GM10248 (cell line): ENCODE results near the gene THSD7A.

Experiments used
- CTCF ChIA-PET: fragments of 300-600 bp; sonication (Branson Sonifier 250); formaldehyde crosslinking; extraction: SDS; loops from one replicate; lab custom pipeline; 2021; ENCODE audit warnings: antibody characterized with exemption; lab: Yijun Ruan, JAX
- POLR2A ChIA-PET: fragments of 350-650 bp; sonication (Branson Sonifier 250); formaldehyde crosslinking; extraction: SDS; loops from one replicate; lab custom pipeline; 2020; ENCODE audit warnings: antibody characterized with exemption; lab: Yijun Ruan, JAX
- DNase-seq: peaks from one replicate; pipeline ENCODE4 v3.0.0; 2012; ENCODE audit errors: extremely low spot score
- TF ChIP-seq, protein P1 (sequence below): IDR thresholded peaks from 2 replicates; pipeline ENCODE4 v1.5.1; 2012; ENCODE audit warnings: mild to moderate bottlenecking, low read depth; ENCODE audit errors: extremely low read depth, missing control alignments, control extremely low read depth

The THSD7A gene

DNA sequence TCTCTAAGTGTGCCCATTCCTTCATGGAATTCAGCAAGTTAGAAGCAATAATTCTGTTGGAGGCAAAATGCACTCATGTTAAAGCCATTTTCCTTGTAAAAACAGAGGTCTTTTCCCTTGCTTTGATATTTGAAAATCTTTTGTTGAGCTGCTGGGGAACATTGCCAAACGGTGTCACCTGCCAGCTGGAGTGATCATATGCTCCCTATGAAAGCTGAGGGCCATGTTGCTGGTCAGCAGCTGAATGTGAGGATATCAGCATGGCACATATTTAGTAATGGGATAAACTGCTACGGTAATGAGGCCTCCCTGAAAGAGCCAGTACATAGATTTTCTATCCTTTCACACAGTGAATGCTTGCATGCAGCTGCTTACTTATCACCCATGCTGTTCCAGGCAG lies 224.3 kb downstream of the THSD7A start:
- DNase-seq: no peak
- ChIA-PET POLR2A (no interaction called here), CTCF (no interaction called here)
- TF ChIP-seq, protein P1, sequence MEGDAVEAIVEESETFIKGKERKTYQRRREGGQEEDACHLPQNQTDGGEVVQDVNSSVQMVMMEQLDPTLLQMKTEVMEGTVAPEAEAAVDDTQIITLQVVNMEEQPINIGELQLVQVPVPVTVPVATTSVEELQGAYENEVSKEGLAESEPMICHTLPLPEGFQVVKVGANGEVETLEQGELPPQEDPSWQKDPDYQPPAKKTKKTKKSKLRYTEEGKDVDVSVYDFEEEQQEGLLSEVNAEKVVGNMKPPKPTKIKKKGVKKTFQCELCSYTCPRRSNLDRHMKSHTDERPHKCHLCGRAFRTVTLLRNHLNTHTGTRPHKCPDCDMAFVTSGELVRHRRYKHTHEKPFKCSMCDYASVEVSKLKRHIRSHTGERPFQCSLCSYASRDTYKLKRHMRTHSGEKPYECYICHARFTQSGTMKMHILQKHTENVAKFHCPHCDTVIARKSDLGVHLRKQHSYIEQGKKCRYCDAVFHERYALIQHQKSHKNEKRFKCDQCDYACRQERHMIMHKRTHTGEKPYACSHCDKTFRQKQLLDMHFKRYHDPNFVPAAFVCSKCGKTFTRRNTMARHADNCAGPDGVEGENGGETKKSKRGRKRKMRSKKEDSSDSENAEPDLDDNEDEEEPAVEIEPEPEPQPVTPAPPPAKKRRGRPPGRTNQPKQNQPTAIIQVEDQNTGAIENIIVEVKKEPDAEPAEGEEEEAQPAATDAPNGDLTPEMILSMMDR: no peak

DNA sequence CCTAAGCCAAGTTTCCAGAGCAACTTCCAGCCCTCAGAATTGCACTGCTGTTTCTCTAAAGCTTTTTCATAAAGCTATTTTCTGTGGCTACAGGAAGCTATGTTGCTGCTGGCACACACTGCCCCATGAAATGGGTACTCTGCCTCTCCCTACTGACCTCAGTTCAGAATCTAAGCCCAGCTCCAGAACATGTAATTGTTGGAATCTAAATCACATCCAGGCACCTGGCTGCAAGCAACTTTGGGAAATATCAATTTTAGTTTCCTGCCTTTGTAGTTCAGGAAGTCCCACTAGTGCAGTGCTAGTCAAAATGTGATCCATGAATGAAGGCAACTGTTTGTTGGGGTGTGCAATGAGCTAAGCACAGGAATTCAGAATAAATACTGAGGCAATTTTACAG lies 226.2 kb downstream of the THSD7A start:
- DNase-seq: no peak
- TF ChIP-seq, protein P1: no peak
- CTCF ChIA-PET: interaction anchor here (1.0 kb wide), 1 partner anchor 11 kb away, joined by 4 read pairs; no protein-coding TSS in a partner anchor
- POLR2A ChIA-PET: no interaction called here

DNA sequence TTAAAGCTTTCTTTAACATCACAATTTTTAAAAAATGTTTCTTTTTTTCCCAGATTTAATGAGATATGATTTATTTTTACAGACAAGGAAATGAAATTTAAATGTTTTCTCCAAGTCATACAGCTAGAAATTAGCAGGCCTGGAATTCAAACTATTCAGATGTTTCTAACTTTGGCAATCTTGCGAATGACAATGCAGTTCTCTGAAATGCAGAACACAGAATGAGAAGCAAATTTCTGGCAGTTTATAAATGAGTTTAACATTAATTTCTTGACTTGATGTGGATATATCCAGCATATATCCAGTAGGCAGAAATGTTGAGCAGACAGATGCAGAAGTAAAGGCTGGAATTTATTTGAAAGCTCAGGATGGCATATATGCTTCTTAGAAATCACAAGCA lies 227.5 kb downstream of the THSD7A start:
- TF ChIP-seq, protein P1: no peak
- POLR2A ChIA-PET: no interaction called here
- DNase-seq: no peak
- CTCF ChIA-PET: no interaction called here

DNA sequence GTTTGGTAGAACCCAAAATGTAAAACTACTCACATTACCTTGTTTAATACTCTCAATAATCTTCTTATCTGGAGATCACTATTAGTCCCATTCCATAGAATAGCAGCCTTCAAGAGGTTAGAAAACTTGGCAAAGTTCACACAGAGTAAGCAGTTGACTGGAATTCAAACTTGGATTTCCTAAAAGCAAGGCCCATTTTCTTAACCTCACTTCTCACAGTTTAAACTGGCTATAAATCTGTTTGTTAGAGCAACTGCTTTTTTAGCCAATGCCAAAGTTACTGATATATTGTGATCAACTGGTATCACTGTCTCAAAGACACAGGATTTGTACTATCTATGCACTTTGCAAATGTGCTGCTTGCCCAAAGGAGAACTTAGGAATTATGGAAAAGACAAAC lies 230.2 kb downstream of the THSD7A start:
- POLR2A ChIA-PET: no interaction called here

DNA sequence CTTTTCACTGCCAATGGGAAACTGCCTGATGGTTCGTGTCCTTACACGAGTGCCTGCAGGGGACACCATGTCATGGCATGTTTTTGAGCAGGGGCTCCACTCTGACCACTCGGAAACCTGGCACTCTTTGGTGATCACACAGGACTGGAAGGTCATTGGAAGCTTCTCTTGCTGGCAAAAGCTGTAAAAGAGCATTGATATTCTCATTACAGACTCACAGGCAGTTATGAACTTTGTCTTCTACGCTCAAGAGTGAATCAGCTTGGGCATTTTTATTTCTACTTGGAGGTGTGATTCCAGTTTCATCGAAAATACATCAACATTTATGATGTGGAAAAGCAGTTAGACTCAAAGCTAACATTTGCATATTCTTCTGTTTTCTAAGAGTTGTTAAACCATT lies 238.7 kb downstream of the THSD7A start:
- DNase-seq: no peak
- ChIA-PET CTCF (interaction anchor here (0.7 kb wide), 1 partner anchor 23 kb away, joined by 3 read pairs; no protein-coding TSS in a partner anchor), POLR2A (no interaction called here)
- TF ChIP-seq, protein P1: no peak

More for the DNA sequence above, 230.2 kb downstream of the THSD7A start:
- no peak for DNase-seq
- TF ChIP-seq, protein P1: no peak
- CTCF ChIA-PET: no interaction called here

DNA sequence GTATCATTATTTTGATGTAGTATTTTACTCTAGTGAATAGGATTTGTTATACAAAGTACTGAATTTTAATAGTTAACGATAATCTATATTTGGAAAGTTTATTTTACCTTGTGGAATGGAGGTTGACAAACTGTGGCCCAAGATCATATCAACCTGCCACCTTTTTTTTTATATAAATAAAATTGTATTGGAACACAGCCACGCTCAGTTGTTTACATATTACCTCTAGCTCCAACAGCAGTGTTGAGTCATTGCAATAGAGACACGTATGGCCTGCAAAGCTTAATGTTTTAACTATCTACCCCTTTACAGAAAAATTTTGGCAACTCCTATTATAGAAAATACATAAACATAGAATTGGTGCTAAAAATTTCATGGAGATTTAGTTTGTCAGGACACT lies 239.3 kb downstream of the THSD7A start:
- TF ChIP-seq, protein P1: no peak
- CTCF ChIA-PET: no interaction called here
- POLR2A ChIA-PET: no interaction called here
- DNase-seq: no peak

DNA sequence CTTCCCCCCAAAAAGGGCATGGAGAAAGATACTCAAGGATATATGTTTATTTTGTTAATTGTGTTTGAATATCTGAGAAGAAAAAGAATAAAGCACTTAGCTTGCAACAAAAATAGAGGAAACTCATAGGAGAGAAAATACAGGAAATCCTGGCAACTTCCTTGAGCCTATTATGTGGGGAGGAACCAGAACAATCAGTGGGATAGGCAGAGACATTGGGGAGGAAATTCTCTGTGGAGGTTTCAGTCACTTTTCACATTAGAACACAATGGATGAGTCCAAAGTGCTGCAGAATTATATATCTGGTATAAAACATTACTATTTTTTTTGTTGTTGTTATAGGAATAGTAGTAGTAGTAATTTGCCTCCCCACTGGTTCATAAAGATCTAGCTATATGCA lies 240.1 kb downstream of the THSD7A start:
- POLR2A ChIA-PET: no interaction called here
- CTCF ChIA-PET: no interaction called here
- TF ChIP-seq, protein P1: no peak
- no peak for DNase-seq
